AG09319 (cell line): ENCODE data around the gene HIPK2.

Experiments
- DNase-seq: peaks from one replicate; pipeline ENCODE4 v3.0.0-alpha.2; 2010; ENCODE audit warnings: low read depth; ENCODE audit errors: extremely low read depth
- TF ChIP-seq, protein P1 (sequence below): IDR thresholded peaks from 2 replicates; pipeline ENCODE4 v1.5.1; 2011; ENCODE audit warnings: low read depth, mild to moderate bottlenecking, inconsistent platforms, low read length, moderate library complexity

Gene HIPK2

DNA sequence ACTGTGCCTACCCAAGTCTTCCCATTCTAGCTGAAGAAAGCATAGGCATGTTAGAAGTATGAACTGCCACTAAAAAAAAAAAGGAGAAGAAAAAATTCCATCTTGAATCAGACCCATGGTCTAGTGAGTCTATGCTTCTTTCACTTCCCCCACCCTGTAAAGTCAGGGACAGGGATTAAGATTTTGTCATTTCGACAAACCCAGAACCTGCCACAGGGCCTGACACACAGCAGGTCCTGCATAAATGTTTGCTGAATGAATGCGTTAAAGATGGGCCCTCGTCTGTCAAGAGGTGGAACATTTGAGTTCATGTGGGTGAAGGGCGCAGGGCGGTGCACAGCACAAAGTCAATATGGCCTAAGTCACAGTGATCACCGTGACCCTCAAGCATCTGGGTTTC is 4.9 kb downstream of the HIPK2 start:
- DNase-seq: no peak
- TF ChIP-seq, protein P1, sequence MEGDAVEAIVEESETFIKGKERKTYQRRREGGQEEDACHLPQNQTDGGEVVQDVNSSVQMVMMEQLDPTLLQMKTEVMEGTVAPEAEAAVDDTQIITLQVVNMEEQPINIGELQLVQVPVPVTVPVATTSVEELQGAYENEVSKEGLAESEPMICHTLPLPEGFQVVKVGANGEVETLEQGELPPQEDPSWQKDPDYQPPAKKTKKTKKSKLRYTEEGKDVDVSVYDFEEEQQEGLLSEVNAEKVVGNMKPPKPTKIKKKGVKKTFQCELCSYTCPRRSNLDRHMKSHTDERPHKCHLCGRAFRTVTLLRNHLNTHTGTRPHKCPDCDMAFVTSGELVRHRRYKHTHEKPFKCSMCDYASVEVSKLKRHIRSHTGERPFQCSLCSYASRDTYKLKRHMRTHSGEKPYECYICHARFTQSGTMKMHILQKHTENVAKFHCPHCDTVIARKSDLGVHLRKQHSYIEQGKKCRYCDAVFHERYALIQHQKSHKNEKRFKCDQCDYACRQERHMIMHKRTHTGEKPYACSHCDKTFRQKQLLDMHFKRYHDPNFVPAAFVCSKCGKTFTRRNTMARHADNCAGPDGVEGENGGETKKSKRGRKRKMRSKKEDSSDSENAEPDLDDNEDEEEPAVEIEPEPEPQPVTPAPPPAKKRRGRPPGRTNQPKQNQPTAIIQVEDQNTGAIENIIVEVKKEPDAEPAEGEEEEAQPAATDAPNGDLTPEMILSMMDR: no peak

DNA sequence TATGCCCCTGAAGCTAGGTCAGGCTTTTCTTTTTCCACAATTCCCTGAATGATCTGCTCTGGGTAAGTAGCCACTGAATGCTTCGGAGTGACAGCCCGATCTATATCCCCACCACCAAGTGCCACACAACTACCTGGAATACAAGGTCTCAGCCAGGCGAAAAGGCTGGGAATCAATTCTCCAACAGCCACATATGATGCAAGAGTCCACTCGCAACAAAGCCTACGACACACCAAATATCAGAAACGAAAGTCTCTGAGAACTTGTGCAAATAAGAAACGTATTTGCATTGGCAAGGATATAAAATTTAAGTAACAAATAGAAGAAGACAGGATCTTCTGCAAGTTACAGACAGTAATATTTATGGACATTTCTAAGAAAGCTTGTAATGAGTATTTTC is 5.7 kb downstream of the HIPK2 start:
- DNase-seq: no peak

DNA sequence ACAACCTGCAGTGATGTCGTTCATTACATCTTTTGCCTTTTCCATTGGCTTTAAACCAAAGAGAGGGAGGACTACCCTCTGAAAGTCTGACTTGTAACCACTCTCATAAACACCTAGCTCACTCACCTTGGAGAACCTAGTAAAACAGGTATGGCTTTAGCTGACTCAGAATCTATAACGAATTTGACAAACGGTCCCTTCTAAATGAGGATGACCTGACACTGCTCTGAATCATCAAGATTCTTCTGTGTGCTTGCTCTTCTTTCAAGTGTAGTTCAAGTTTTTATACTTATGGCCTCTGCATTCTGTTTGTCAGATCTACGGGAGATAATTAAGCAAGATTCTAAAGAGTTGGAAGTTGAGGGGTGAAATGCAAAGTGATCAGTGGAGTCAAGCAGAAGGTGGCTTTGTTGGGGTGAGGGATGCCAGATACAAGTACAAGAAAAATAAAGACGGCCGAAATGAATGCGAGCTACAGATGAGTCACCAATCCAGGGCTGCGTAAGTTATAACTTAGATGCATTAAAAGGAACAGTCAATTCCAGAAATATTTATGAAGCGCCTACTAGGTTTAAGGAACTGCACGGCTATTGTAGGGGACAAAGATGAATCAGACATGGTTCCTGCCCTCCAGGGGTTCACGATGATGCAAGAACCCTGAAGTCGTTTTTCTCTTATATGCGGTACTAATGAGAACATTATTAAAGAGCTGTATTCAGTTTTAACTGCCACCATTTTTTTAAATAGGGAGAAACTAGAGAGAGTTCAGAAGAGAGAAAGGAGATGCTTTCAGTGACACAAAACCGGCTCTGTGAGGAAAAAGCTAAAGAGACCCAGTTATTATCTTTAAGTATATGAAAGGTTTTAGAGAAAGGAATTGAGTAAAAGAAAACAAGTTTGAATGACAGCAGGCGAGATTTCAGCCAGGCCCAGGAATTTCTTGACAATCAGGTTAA is 6.5 kb downstream of the HIPK2 start:
- DNase-seq: no peak
- TF ChIP-seq, protein P1: no peak

More for the DNA sequence above, 5.7 kb downstream of the HIPK2 start:
- TF ChIP-seq, protein P1: no peak

GRCh38 chr7:139769761-139770160 is 8.0 kb downstream of the HIPK2 start:
- TF ChIP-seq, protein P1: no peak
- no peak for DNase-seq

DNA sequence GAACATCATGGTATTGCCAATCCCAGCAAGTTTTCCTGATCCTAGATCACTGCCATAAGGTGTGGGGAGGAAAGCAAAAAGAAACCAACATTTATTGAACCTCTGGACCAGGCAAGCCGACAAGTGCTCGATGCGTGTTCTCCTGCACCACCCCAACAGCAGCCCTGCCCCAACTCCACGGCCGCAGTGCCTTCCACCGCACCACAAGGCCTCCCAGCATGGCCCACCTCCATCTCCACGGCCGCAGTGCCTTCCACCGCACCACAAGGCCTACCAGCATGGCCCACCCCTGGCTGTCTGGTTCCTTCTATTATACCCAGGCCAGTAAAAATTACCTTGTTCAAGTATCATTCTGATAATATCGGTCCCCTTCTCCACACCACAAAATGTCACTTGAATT is 8.7 kb downstream of the HIPK2 start:
- no peak for DNase-seq
- TF ChIP-seq, protein P1: no peak

GRCh38 chr7:139768249-139768824 is 9.5 kb downstream of the HIPK2 start:
- no peak for DNase-seq
- TF ChIP-seq, protein P1: no peak

DNA sequence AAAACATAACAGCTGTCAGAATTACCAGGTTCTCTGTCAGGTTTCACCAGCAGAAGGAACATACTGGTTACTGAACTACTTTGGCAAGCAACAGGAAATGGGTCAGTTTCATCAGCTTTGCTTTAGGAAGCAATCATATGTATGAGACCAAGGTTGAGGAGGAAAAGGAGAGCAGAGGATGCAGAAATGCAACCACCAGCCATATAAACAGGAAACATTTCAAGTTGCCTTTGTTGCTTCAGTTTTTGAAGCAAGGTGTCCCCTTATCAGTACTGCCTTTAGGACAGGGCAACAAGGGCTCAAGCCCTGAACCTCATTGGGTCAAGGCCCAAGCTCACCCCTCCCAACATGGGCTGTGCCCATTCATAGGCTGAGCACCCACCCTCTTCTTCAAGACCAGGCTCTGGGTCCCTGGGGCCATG is 10.2 kb downstream of the HIPK2 start:
- DNase-seq: no peak
- TF ChIP-seq, protein P1: no peak
